ENCODE results near the gene EAPP. TPM values are rescaled to one million over a fixed set of nuclear protein-coding genes. Genes with fewer than 3 reads are reported as not detected.
"Not testable (repeated sequence)": the region's sequence is repeated elsewhere in the genome, so short reads cannot be mapped to it uniquely, and the experiment has no call there.

The EAPP gene
- total and polyA plus RNA-seq, 5 donors from 2014 or later: 86.0 to 171 (median 138) TPM

- H3K27ac ChIP-seq (ENCODE audit: insufficient read depth, low read length, poor library complexity, severe bottlenecking): no peak overlapping the region
- H3K27ac Mint-ChIP-seq: peak overlapping the region in 1 of 3 donors; percentile 40
- H3K4me1 Mint-ChIP-seq: peaks cover 0 to 8% (median 2%) of the 10 kb centered on the region in 4 donors
- peaks cover 0 to 2% (median 0%) of the 10 kb centered on the region in 7 donors for H3K9me3 Mint-ChIP-seq
- ATAC-seq (ENCODE audit: low read depth in 2 of 2) (no peak), DNase-seq (no peak)
- H3K4me1 ChIP-seq (ENCODE audit: control insufficient read depth, insufficient read depth, low read length, poor library complexity, severe bottlenecking): no peaks in the 10 kb centered on the region
- peaks cover 74% of the 10 kb centered on the region for H3K36me3 ChIP-seq (ENCODE audit: control insufficient read depth, insufficient read depth, low read length)
- no peak overlapping the region for H3K4me3 ChIP-seq (ENCODE audit: low read depth, low read length)
- H3K9me3 ChIP-seq (ENCODE audit: control insufficient read depth in 2 of 2, low read length in 2 of 2): no peaks in the 10 kb centered on the region
- peaks cover 25% of the 10 kb centered on the region for H3K36me3 Mint-ChIP-seq
- H3K27me3 Mint-ChIP-seq: no peaks in the 10 kb centered on the region
- H3K27me3 ChIP-seq (ENCODE audit: control insufficient read depth, insufficient read depth, low read length): no peaks in the 10 kb centered on the region
- no peak overlapping the region for H3K4me3 Mint-ChIP-seq
These were observed 11.9 kb downstream of the EAPP start for GRCh38 chr14:34527591-34527990.

GRCh38 chr14:34524216-34524615, 15.3 kb downstream of the EAPP start:
- not testable (repeated sequence) for H3K4me1 Mint-ChIP-seq; H3K9me3 ChIP-seq (ENCODE audit: control insufficient read depth in 2 of 2, low read length in 2 of 2); DNase-seq; H3K4me3 Mint-ChIP-seq; H3K27ac ChIP-seq (ENCODE audit: insufficient read depth, low read length, poor library complexity, severe bottlenecking); H3K9me3 Mint-ChIP-seq; H3K27me3 ChIP-seq (ENCODE audit: control insufficient read depth, insufficient read depth, low read length); H3K4me3 ChIP-seq (ENCODE audit: low read depth, low read length); H3K4me1 ChIP-seq (ENCODE audit: control insufficient read depth, insufficient read depth, low read length, poor library complexity, severe bottlenecking); H3K27me3 Mint-ChIP-seq; ATAC-seq (ENCODE audit: low read depth in 2 of 2)
- peaks cover 73% of the 10 kb centered on the region for H3K36me3 ChIP-seq (ENCODE audit: control insufficient read depth, insufficient read depth, low read length)
- Mint-ChIP-seq H3K27ac (peak overlapping the region in 2 of 3 donors; percentile 20 to 91), H3K36me3 (peaks cover 43% of the 10 kb centered on the region)

- peaks cover 0 to 2% (median 0%) of the 10 kb centered on the region in 7 donors for H3K9me3 Mint-ChIP-seq
- no peaks in the 10 kb centered on the region for H3K27me3 Mint-ChIP-seq
- Histone ChIP-seq H3K27me3 (ENCODE audit: control insufficient read depth, insufficient read depth, low read length) (no peaks in the 10 kb centered on the region), H3K36me3 (ENCODE audit: control insufficient read depth, insufficient read depth, low read length) (peaks cover 72% of the 10 kb centered on the region), H3K4me3 (ENCODE audit: low read depth, low read length) (no peak overlapping the region), H3K4me1 (ENCODE audit: control insufficient read depth, insufficient read depth, low read length, poor library complexity, severe bottlenecking) (no peaks in the 10 kb centered on the region), H3K27ac (ENCODE audit: insufficient read depth, low read length, poor library complexity, severe bottlenecking) (no peak overlapping the region), H3K9me3 (ENCODE audit: control insufficient read depth in 2 of 2, low read length in 2 of 2) (no peaks in the 10 kb centered on the region)
- peaks cover 50% of the 10 kb centered on the region for H3K36me3 Mint-ChIP-seq
- peak overlapping the region in 2 of 3 donors; percentile 5 to 49 for H3K27ac Mint-ChIP-seq
- H3K4me3 Mint-ChIP-seq: no peak overlapping the region
- peaks cover 0 to 8% (median 1%) of the 10 kb centered on the region in 4 donors for H3K4me1 Mint-ChIP-seq
- ATAC-seq (ENCODE audit: low read depth in 2 of 2): no peak
- no peak for DNase-seq
These were observed 17.0 kb downstream of the EAPP start for GRCh38 chr14:34522496-34522895.

GRCh38 chr14:34521071-34521470, 18.4 kb downstream of the EAPP start:
- not testable (repeated sequence) for H3K9me3 ChIP-seq (ENCODE audit: control insufficient read depth in 2 of 2, low read length in 2 of 2); ATAC-seq (ENCODE audit: low read depth in 2 of 2); H3K4me1 Mint-ChIP-seq; H3K4me3 ChIP-seq (ENCODE audit: low read depth, low read length); H3K9me3 Mint-ChIP-seq; H3K27me3 ChIP-seq (ENCODE audit: control insufficient read depth, insufficient read depth, low read length); H3K27me3 Mint-ChIP-seq; H3K4me1 ChIP-seq (ENCODE audit: control insufficient read depth, insufficient read depth, low read length, poor library complexity, severe bottlenecking); H3K27ac ChIP-seq (ENCODE audit: insufficient read depth, low read length, poor library complexity, severe bottlenecking); H3K4me3 Mint-ChIP-seq; DNase-seq
- peaks cover 72% of the 10 kb centered on the region for H3K36me3 ChIP-seq (ENCODE audit: control insufficient read depth, insufficient read depth, low read length)
- peaks cover 60% of the 10 kb centered on the region for H3K36me3 Mint-ChIP-seq
- peak overlapping the region in 1 of 3 donors; percentile 32 for H3K27ac Mint-ChIP-seq

GRCh38 chr14:34520304-34520970, 19.1 kb downstream of the EAPP start:
- H3K4me3 ChIP-seq (ENCODE audit: low read depth, low read length); H3K27ac ChIP-seq (ENCODE audit: insufficient read depth, low read length, poor library complexity, severe bottlenecking); H3K9me3 ChIP-seq (ENCODE audit: control insufficient read depth in 2 of 2, low read length in 2 of 2); H3K27me3 ChIP-seq (ENCODE audit: control insufficient read depth, insufficient read depth, low read length); H3K4me1 ChIP-seq (ENCODE audit: control insufficient read depth, insufficient read depth, low read length, poor library complexity, severe bottlenecking); H3K27me3 Mint-ChIP-seq; H3K4me1 Mint-ChIP-seq; H3K4me3 Mint-ChIP-seq; ATAC-seq (ENCODE audit: low read depth in 2 of 2); DNase-seq; H3K27ac Mint-ChIP-seq; H3K9me3 Mint-ChIP-seq: not testable (repeated sequence)
- H3K36me3 ChIP-seq (ENCODE audit: control insufficient read depth, insufficient read depth, low read length): peaks cover 72% of the 10 kb centered on the region
- H3K36me3 Mint-ChIP-seq: peaks cover 65% of the 10 kb centered on the region

- ATAC-seq (ENCODE audit: low read depth in 2 of 2): no peak
- H3K27ac ChIP-seq (ENCODE audit: insufficient read depth, low read length, poor library complexity, severe bottlenecking): no peak overlapping the region
- Mint-ChIP-seq H3K4me1 (no peaks in the 10 kb centered on the region), H3K27me3 (no peaks in the 10 kb centered on the region), H3K4me3 (no peak overlapping the region), H3K36me3 (no peaks in the 10 kb centered on the region), H3K9me3 (no peaks in the 10 kb centered on the region), H3K27ac (no peak overlapping the region)
- DNase-seq: no peak
- no peaks in the 10 kb centered on the region for H3K9me3 ChIP-seq (ENCODE audit: control insufficient read depth in 2 of 2, low read length in 2 of 2)
- no peak overlapping the region for H3K4me3 ChIP-seq (ENCODE audit: low read depth, low read length)
- no peaks in the 10 kb centered on the region for H3K4me1 ChIP-seq (ENCODE audit: control insufficient read depth, insufficient read depth, low read length, poor library complexity, severe bottlenecking)
- H3K27me3 ChIP-seq (ENCODE audit: control insufficient read depth, insufficient read depth, low read length): no peaks in the 10 kb centered on the region
- H3K36me3 ChIP-seq (ENCODE audit: control insufficient read depth, insufficient read depth, low read length): no peaks in the 10 kb centered on the region
These were observed 31.6 kb downstream of the EAPP start for GRCh38 chr14:34507884-34508283.

- no peaks in the 10 kb centered on the region for H3K4me1 Mint-ChIP-seq
- ATAC-seq (ENCODE audit: low read depth in 2 of 2) (no peak), DNase-seq (no peak)
- H3K36me3 Mint-ChIP-seq: no peaks in the 10 kb centered on the region
- H3K9me3 Mint-ChIP-seq: no peaks in the 10 kb centered on the region
- H3K9me3 ChIP-seq (ENCODE audit: control insufficient read depth in 2 of 2, low read length in 2 of 2): no peaks in the 10 kb centered on the region
- H3K27ac ChIP-seq (ENCODE audit: insufficient read depth, low read length, poor library complexity, severe bottlenecking): no peak overlapping the region
- H3K4me1 ChIP-seq (ENCODE audit: control insufficient read depth, insufficient read depth, low read length, poor library complexity, severe bottlenecking): no peaks in the 10 kb centered on the region
- no peak overlapping the region for H3K4me3 Mint-ChIP-seq
- no peak overlapping the region for H3K27ac Mint-ChIP-seq
- no peaks in the 10 kb centered on the region for H3K36me3 ChIP-seq (ENCODE audit: control insufficient read depth, insufficient read depth, low read length)
- no peaks in the 10 kb centered on the region for H3K27me3 ChIP-seq (ENCODE audit: control insufficient read depth, insufficient read depth, low read length)
- H3K27me3 Mint-ChIP-seq: no peaks in the 10 kb centered on the region
- H3K4me3 ChIP-seq (ENCODE audit: low read depth, low read length): no peak overlapping the region
These were observed 32.0 kb downstream of the EAPP start for GRCh38 chr14:34507459-34507858.

GRCh38 chr14:34505124-34505491, 34.4 kb downstream of the EAPP start:
- H3K4me1 ChIP-seq (ENCODE audit: control insufficient read depth, insufficient read depth, low read length, poor library complexity, severe bottlenecking); H3K4me3 Mint-ChIP-seq; H3K27ac ChIP-seq (ENCODE audit: insufficient read depth, low read length, poor library complexity, severe bottlenecking); H3K4me1 Mint-ChIP-seq; H3K27ac Mint-ChIP-seq; ATAC-seq (ENCODE audit: low read depth in 2 of 2); H3K27me3 ChIP-seq (ENCODE audit: control insufficient read depth, insufficient read depth, low read length); H3K36me3 Mint-ChIP-seq; H3K27me3 Mint-ChIP-seq; H3K9me3 Mint-ChIP-seq; H3K36me3 ChIP-seq (ENCODE audit: control insufficient read depth, insufficient read depth, low read length); H3K4me3 ChIP-seq (ENCODE audit: low read depth, low read length); H3K9me3 ChIP-seq (ENCODE audit: control insufficient read depth in 2 of 2, low read length in 2 of 2); DNase-seq: not testable (repeated sequence)
